Spleen (tissue), 11 donors: Measurements from ENCODE around the gene VEPH1. TPM values are rescaled to one million over a fixed set of nuclear protein-coding genes. Genes with fewer than 3 reads are reported as not detected.

Source experiments
- DNase-seq: peaks from one replicate; pipeline ENCODE4 v3.0.0-alpha.2; 2020
- H3K27ac ChIP-seq, 8 donors: fragments of 200-600 bp; sonication (generic) in 7 of 8; 1 replicate in 4 of 8; 2 replicates in 4 of 8; pipeline versions ENCODE4 v1.5.0 to v1.8.0; 2016 to 2021; ENCODE audit warnings: inconsistent platforms in 4 of 8, mild to moderate bottlenecking in 4 of 8, moderate library complexity in 1 of 8
- H3K27me3 ChIP-seq, 7 donors: fragments of 200-600 bp; sonication (generic) in 6 of 7; replicated peaks in 1 of 7; 1 replicate in 4 of 7; 2 replicates in 3 of 7; pipeline versions ENCODE4 v1.5.0 to v1.8.0; 2016 to 2021; ENCODE audit warnings: inconsistent platforms in 3 of 7, mild to moderate bottlenecking in 1 of 7
- H3K36me3 ChIP-seq, 6 donors: fragments of 200-600 bp; sonication (generic) in 5 of 6; 1 replicate in 4 of 6; 2 replicates in 2 of 6; pipeline versions ENCODE4 v1.5.0 to v1.8.0; 2016 to 2021; ENCODE audit warnings: inconsistent platforms in 2 of 6
- H3K4me1 ChIP-seq, 6 donors: fragments of 200-600 bp; sonication (generic) in 5 of 6; 1 replicate in 3 of 6; 2 replicates in 3 of 6; pipeline versions ENCODE4 v1.5.0 to v1.8.0; 2016 to 2021; ENCODE audit warnings: inconsistent platforms in 3 of 6
- H3K4me3 ChIP-seq, 8 donors: fragments of 200-600 bp; sonication (generic) in 7 of 8; 1 replicate in 4 of 8; 2 replicates in 4 of 8; pipeline versions ENCODE4 v1.5.0 to v1.8.0; 2016 to 2021; ENCODE audit warnings: inconsistent platforms in 4 of 8, mild to moderate bottlenecking in 4 of 8, moderate library complexity in 2 of 8
- H3K9me3 ChIP-seq, 8 donors: fragments of 200-600 bp; sonication (generic) in 7 of 8; 1 replicate in 4 of 8; 2 replicates in 4 of 8; pipeline versions ENCODE4 v1.5.0 to v1.8.0; 2016 to 2021; ENCODE audit warnings: inconsistent platforms in 4 of 8
- POLR2A ChIP-seq, 3 donors: fragments of 450-650 bp; IDR thresholded peaks; one replicate each; pipeline ENCODE4 v1.5.1; 2017; ENCODE audit warnings: antibody characterized with exemption in 3 of 3, mild to moderate bottlenecking in 1 of 3
- POLR2AphosphoS5 ChIP-seq, 3 donors: sonication (generic); formaldehyde crosslinking; IDR thresholded peaks; one replicate each; pipeline ENCODE4 v1.5.1; 2017; ENCODE audit warnings: antibody characterized with exemption in 3 of 3
- WGBS, 5 donors: extraction: QIAGEN DNeasy Blood & Tissue Kit in 3 of 5; methylation state at CpG; one replicate each; pipeline versions ENCODE4 v1.1.5 to v1.1.7; 2013 to 2018; 5-methylcytosine and 5-hydroxymethylcytosine counted together
- intact Hi-C: fragments of 100-400 bp; cut with DNase I; formaldehyde crosslinking; loops from one replicate; pipeline ENCODE4 v1.15.0; 2023; ENCODE audit warnings: low total_unique reads
- polyA plus RNA-seq, 3 donors: library from polyadenylated mRNA; stranded (reverse); fragments of 200-250 nt; gene quantifications; one replicate each; pipeline ENCODE4 v1.2.1, GENCODE V29; 2013
- total RNA-seq, 7 donors: library from RNA; depleted of rRNA in 3 of 7; stranded (reverse); fragments of >200 nt in 3 of 7; fragmentation: NEBNext Ultra II Directional in 4 of 7; extraction: Animal tissue kit (Norgen Biotek cat#: 25700) in 4 of 7; gene quantifications; one replicate each; pipeline versions ENCODE4 v1.1.0 to v1.2.1, GENCODE V29; 2016 to 2021
- TF ChIP-seq, protein P1 (sequence below), 11 experiments: fragments of 200-600 bp in 7 of 11; fragments of 450-650 bp in 4 of 11; sonication (generic) in 4 of 11; IDR thresholded peaks in 8 of 11; conservative IDR thresholded peaks in 3 of 11; 1 replicate in 7 of 11; 2 replicates in 4 of 11; pipeline versions ENCODE4 v1.4.0 to v1.8.0; 2016 to 2021; ENCODE audit warnings: antibody characterized with exemption in 11 of 11, inconsistent platforms in 4 of 11, mild to moderate bottlenecking in 1 of 11
- donor health status: healthy with polysubstance abuse.
- donor health status: DM: no; HTN: no; CAD: no; lungs with moderate emphysema.
- donor health status: DM: no; HTN: no; CAD: no.
- donor health status: Bipolar disorder and iron deficiency.
- donor health status: healthy.
- donor health status: DM: no; HTN: no; CAD: no.
- donor health status: DM: yes; HTN: yes; CAD: no.

The VEPH1 gene
- total and polyA plus RNA-seq, 10 donors: 0.26 to 19.6 (median 5.8) TPM

GRCh38 chr3:157301755-157302154, 201.5 kb downstream of the VEPH1 start:
- H3K9me3 ChIP-seq: no peaks in the 10 kb centered on the region
- intact Hi-C loops: no loop called here
- H3K4me1 ChIP-seq: no peaks in the 10 kb centered on the region
- DNase-seq: no peak
- 79 to 89% (median 80%) methylated on average over 2 of the region's 2 CpGs for WGBS, 5 donors
- TF ChIP-seq POLR2AphosphoS5 (IDR thresholded peaks at IDR 0.05) (no peak), POLR2A (IDR thresholded peaks at IDR 0.05) (no peak)
- TF ChIP-seq, protein P1, sequence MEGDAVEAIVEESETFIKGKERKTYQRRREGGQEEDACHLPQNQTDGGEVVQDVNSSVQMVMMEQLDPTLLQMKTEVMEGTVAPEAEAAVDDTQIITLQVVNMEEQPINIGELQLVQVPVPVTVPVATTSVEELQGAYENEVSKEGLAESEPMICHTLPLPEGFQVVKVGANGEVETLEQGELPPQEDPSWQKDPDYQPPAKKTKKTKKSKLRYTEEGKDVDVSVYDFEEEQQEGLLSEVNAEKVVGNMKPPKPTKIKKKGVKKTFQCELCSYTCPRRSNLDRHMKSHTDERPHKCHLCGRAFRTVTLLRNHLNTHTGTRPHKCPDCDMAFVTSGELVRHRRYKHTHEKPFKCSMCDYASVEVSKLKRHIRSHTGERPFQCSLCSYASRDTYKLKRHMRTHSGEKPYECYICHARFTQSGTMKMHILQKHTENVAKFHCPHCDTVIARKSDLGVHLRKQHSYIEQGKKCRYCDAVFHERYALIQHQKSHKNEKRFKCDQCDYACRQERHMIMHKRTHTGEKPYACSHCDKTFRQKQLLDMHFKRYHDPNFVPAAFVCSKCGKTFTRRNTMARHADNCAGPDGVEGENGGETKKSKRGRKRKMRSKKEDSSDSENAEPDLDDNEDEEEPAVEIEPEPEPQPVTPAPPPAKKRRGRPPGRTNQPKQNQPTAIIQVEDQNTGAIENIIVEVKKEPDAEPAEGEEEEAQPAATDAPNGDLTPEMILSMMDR (IDR thresholded peaks at IDR 0.05 in 8 of 11, conservative IDR thresholded peaks at IDR 0.05 in 3 of 11): no peak
- H3K4me3 ChIP-seq: no peak overlapping the region
- no peaks in the 10 kb centered on the region for H3K27me3 ChIP-seq
- H3K36me3 ChIP-seq: no peaks in the 10 kb centered on the region
- no peak overlapping the region for H3K27ac ChIP-seq

- H3K4me3 ChIP-seq: no peak overlapping the region
- no peaks in the 10 kb centered on the region for H3K9me3 ChIP-seq
- H3K27me3 ChIP-seq: no peaks in the 10 kb centered on the region
- H3K36me3 ChIP-seq: no peaks in the 10 kb centered on the region
- 85 to 95% (median 90%) methylated on average over 9 of the region's 9 CpGs for WGBS, 5 donors
- DNase-seq: no peak
- intact Hi-C loops: no loop called here
- H3K27ac ChIP-seq: no peak overlapping the region
- no peaks in the 10 kb centered on the region for H3K4me1 ChIP-seq
- TF ChIP-seq, protein P1 (IDR thresholded peaks at IDR 0.05 in 8 of 11, conservative IDR thresholded peaks at IDR 0.05 in 3 of 11): no peak
- TF ChIP-seq POLR2A (IDR thresholded peaks at IDR 0.05) (no peak), POLR2AphosphoS5 (IDR thresholded peaks at IDR 0.05) (no peak)
Observed at GRCh38 chr3:157300981-157301663, 202.1 kb downstream of the VEPH1 start.

GRCh38 chr3:157300094-157300493, 203.1 kb downstream of the VEPH1 start:
- intact Hi-C loops: no loop called here
- 74 to 83% (median 80%) methylated on average over 2 of the region's 2 CpGs for WGBS, 5 donors

DNA sequence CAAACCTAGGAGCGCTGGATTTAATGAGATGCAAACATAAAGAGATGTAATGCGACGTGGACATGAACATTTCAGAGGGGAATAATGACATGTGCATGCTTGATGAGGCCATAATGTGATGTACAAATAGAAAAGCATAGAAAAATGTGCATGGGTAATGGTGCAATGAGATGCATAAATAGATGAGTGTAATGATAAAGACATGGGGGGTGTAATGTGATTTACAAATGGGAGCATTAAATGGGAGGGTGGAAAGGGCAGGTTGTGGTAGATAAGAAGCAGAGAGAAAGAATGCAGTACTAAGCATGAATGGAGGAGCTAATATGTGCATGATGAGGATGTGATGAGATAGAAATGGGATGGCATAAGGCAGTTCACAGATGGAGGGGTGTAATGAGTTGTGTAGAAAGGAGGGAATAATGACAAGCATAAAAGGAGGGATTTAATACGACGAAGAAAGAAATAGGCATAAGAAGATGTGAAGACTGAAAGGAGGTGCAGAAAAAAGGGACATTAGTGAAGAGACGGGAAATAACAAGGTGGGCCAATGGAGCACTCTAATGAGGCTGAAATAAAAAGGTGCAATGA, 205.8 kb downstream of the VEPH1 start:
- intact Hi-C loops: no loop called here
- Histone ChIP-seq H3K4me3 (no peak overlapping the region), H3K27ac (no peak overlapping the region), H3K27me3 (no peaks in the 10 kb centered on the region), H3K36me3 (no peaks in the 10 kb centered on the region), H3K4me1 (no peaks in the 10 kb centered on the region), H3K9me3 (no peaks in the 10 kb centered on the region)
- no peak for DNase-seq
- TF ChIP-seq, protein P1 (IDR thresholded peaks at IDR 0.05 in 8 of 11, conservative IDR thresholded peaks at IDR 0.05 in 3 of 11): no peak
- no peak for TF ChIP-seq POLR2AphosphoS5 (IDR thresholded peaks at IDR 0.05)
- TF ChIP-seq POLR2A (IDR thresholded peaks at IDR 0.05): no peak
- 89 to 98% (median 94%) methylated on average over 6 of the region's 6 CpGs for WGBS, 5 donors

More at GRCh38 chr3:157300094-157300493, 203.1 kb downstream of the VEPH1 start:
- DNase-seq: no peak
- H3K27me3 ChIP-seq: no peaks in the 10 kb centered on the region
- H3K4me3 ChIP-seq: no peak overlapping the region
- H3K4me1 ChIP-seq: no peaks in the 10 kb centered on the region
- no peaks in the 10 kb centered on the region for H3K9me3 ChIP-seq
- no peak overlapping the region for H3K27ac ChIP-seq
- H3K36me3 ChIP-seq: no peaks in the 10 kb centered on the region
- no peak for TF ChIP-seq POLR2A (IDR thresholded peaks at IDR 0.05)
- TF ChIP-seq POLR2AphosphoS5 (IDR thresholded peaks at IDR 0.05): no peak
- TF ChIP-seq, protein P1 (IDR thresholded peaks at IDR 0.05 in 8 of 11, conservative IDR thresholded peaks at IDR 0.05 in 3 of 11): no peak
